Fibroblast of mammary gland (primary cell): ENCODE results near the gene NEU4.

Experiments used
- DNase-seq: peaks from one replicate; pipeline ENCODE4 v3.0.0-alpha.2; 2010; ENCODE audit warnings: low read depth
- H3K4me3 ChIP-seq: 2 replicates; pipeline ENCODE4 v1.5.1; 2011; ENCODE audit warnings: low read depth, mild to moderate bottlenecking, low read length, moderate library complexity; ENCODE audit not compliant: control insufficient read depth
- CTCF ChIP-seq: conservative IDR thresholded peaks from 2 replicates; pipeline ENCODE4 v1.5.1; 2011; ENCODE audit warnings: low read depth, low read length, inconsistent platforms; ENCODE audit not compliant: control insufficient read depth, insufficient read depth

The NEU4 gene

DNA sequence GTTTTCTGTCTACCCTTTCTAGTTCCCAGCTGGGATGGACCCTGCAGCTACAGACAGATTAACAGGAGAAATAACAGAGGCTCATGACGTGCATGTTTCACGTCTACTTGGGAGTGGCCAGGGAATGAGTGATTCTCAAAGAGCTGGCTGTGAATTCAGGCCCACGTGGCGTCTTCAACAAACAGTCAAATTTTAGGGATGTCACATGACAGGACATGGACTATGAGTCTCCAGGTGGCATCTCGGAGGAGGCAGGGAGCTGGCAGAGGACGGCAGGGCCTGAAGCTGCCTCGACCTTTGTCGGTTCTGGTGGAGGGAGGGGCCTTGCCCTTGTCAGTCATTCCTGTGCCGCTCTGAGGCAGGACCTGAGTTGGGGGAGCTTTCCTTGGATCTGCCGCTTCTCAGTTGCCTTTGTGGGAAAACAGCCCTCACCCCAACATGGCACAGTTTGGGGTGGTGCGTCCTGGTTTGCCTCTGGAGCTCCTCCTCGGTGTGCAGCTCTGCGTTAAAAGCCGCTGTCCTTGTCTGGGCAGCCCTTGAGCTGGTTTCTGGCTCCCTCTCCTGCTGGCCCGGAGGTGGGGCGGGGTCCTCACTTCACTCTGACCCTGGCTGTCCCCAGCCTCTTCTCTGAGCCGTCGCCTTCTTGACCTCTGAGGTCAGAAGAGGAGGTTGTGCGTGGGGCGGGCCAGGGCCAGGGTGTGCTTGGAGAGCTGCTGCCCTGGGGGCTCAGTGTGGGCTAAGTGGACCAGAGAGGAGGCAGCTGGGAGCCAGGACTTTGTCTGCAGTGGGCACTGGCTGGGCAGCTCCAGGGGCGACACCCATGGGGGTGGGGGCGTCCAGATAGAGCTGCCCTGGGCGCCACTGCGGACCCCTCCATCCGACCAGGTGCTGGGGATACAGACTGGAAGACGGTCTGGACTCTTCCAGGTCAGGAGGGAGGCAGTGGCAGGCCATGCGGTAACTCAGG, 44.4 kb upstream of the NEU4 start:
- no peak overlapping the region for H3K4me3 ChIP-seq
- TF ChIP-seq CTCF, result no peak
- DNase-seq, result no peak

GRCh38 chr2:241767464-241768250, 41.3 kb upstream of the NEU4 start:
- no peak overlapping the region for H3K4me3 ChIP-seq
- DNase-seq, result no peak
- TF ChIP-seq CTCF, result no peak

DNA sequence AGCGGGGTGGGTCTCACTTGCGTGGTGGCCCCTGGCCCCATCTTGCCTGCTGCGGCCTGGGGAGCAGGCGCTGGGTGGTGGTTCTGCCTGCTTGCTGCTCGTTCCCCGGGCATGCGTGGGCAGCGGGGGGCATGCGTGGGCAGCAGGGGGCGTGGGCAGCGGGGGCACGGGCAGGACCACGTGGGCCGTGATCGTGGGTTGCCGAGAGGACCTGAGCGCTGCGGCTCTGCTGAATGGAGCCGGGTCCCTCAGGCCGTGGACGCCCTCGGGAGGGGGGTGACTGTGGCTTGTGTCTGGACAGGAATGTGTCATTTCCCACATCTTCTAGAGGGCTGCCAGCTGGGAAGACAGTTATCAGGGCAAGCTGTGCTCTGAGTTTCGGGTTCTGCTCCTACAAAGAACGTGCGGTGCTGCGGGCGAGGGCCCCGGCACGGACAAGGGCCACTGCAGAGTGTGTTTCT, 40.7 kb upstream of the NEU4 start:
- H3K4me3 ChIP-seq, result no peak overlapping the region
- TF ChIP-seq CTCF, result no peak
- no peak for DNase-seq

DNA sequence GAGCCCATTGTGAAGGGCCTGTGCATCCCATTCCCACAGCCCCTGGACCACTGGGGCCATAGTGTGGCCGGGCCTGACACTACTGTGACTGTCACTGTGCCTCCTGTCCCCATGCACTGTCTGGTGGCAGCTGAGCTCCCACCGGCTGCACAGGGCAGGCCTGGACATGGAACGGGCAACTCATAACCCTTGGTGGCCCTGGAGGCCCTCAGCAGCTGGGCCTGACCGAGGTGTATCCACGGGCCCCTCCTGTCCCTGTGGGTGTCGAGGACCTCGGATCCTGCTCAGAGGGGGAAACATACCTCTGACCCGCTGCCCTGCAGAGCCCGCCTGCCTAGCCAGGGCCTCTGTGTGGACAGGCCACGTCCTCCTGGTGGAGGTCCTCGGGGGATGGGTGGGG, 40.1 kb upstream of the NEU4 start:
- no peak for DNase-seq
- TF ChIP-seq CTCF, result no peak
- no peak overlapping the region for H3K4me3 ChIP-seq

DNA sequence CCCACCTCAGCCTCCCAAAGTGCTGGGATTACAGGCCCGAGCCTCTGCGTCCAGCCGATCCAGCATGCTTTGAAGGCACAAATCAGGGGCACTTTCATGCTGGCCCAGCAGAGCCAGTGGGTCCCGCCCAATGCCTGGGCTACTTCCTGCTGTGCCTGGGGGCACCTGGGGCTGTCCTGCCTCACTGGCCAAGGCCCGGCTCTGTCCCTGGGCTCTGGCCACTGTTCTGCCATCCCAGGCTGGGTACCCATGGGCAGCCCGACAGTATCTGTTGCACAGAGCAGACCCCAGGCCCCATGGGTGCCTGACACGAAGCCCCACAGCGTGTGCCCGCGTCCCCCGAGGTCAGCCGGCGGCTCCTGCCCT, 39.2 kb upstream of the NEU4 start:
- no peak overlapping the region for H3K4me3 ChIP-seq
- no peak for DNase-seq
- no peak for TF ChIP-seq CTCF

- no peak for DNase-seq
- no peak for TF ChIP-seq CTCF
- H3K4me3 ChIP-seq, result no peak overlapping the region
These were observed 38.6 kb upstream of the NEU4 start for GRCh38 chr2:241770185-241770935.
